ENCODE measurements around the gene ADAMTSL5. TPM values are rescaled to one million over a fixed set of nuclear protein-coding genes. Genes with fewer than 3 reads are reported as not detected.

The ADAMTSL5 gene
- total and polyA plus RNA-seq, 9 of the 15 experiments (the other 6 are each of a cell fraction or from before 2014, with no cell fraction given): 1.0 to 11.6 (median 4.1) TPM

DNA sequence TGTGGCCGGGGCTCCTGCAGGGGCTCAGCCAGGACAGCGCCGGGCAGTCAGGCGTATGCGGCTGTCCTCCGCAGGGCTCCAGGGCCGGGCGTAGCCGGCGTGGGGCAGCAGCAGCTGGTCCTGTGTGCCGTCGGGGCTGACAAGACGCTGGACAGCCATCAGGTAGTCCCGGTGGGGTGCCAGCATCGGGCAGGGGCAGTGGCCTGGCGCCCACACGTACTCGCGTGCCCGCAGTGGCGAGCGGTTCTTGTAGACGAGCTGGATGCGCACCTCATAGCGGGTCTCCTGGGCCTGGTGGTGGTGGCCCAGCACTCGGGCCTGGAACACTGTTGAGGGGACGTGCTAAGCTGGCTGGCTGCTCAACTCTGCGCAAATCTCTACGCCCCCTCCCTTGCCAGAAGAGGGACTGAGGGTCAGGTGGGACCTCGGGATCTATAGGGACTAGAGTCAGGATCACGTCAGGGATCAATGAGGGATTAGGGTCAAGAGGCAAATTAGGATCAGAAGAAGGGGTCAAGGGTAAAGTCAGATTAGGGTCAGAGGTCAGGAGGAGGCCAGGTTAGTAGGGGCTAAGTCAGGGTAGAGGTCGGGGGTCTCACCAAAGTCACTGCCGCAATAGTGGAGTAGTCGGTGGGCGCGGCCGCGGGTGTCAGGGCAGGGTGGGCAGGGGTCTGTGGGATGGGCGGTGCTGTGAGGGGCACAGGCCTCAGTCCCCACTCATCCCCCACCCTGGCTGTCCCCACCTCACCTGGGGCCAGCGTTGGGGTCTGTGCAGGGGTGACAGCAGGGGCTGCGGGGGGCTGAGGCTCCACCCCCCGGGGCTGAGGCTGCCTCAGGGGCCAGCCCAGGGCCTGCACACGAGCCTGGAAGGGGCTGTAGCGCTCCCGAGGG is 6.6 kb downstream of the ADAMTSL5 start (continued):
- TF ChIP-seq NR2C1 (IDR thresholded peaks at IDR 0.05) (peak; percentile 76), NR2C1 (tag; IDR thresholded peaks at IDR 0.05) (peak; percentile 65), SNIP1 (IDR thresholded peaks at IDR 0.05; ENCODE audit: low read depth) (no peak), ZNF764 (CRISPR knock-in tag; IDR thresholded peaks at IDR 0.05; ENCODE audit: low read depth) (no peak), MAZ (CRISPR knock-in tag; conservative IDR thresholded peaks at IDR 0.05 in 1 of 2, IDR thresholded peaks at IDR 0.05 in 1 of 2) (no peak), PCBP1 (IDR thresholded peaks at IDR 0.05; ENCODE audit: low read depth, low read length, poor library complexity, severe bottlenecking) (peak; percentile 29)
- TF ChIP-seq, protein P1, sequence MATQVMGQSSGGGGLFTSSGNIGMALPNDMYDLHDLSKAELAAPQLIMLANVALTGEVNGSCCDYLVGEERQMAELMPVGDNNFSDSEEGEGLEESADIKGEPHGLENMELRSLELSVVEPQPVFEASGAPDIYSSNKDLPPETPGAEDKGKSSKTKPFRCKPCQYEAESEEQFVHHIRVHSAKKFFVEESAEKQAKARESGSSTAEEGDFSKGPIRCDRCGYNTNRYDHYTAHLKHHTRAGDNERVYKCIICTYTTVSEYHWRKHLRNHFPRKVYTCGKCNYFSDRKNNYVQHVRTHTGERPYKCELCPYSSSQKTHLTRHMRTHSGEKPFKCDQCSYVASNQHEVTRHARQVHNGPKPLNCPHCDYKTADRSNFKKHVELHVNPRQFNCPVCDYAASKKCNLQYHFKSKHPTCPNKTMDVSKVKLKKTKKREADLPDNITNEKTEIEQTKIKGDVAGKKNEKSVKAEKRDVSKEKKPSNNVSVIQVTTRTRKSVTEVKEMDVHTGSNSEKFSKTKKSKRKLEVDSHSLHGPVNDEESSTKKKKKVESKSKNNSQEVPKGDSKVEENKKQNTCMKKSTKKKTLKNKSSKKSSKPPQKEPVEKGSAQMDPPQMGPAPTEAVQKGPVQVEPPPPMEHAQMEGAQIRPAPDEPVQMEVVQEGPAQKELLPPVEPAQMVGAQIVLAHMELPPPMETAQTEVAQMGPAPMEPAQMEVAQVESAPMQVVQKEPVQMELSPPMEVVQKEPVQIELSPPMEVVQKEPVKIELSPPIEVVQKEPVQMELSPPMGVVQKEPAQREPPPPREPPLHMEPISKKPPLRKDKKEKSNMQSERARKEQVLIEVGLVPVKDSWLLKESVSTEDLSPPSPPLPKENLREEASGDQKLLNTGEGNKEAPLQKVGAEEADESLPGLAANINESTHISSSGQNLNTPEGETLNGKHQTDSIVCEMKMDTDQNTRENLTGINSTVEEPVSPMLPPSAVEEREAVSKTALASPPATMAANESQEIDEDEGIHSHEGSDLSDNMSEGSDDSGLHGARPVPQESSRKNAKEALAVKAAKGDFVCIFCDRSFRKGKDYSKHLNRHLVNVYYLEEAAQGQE (IDR thresholded peaks at IDR 0.05; ENCODE audit: borderline replicate concordance): no peak
- TF ChIP-seq, protein P1 (CRISPR knock-in tag; IDR thresholded peaks at IDR 0.05; ENCODE audit: low read depth): no peak
- TF ChIP-seq, protein P2, sequence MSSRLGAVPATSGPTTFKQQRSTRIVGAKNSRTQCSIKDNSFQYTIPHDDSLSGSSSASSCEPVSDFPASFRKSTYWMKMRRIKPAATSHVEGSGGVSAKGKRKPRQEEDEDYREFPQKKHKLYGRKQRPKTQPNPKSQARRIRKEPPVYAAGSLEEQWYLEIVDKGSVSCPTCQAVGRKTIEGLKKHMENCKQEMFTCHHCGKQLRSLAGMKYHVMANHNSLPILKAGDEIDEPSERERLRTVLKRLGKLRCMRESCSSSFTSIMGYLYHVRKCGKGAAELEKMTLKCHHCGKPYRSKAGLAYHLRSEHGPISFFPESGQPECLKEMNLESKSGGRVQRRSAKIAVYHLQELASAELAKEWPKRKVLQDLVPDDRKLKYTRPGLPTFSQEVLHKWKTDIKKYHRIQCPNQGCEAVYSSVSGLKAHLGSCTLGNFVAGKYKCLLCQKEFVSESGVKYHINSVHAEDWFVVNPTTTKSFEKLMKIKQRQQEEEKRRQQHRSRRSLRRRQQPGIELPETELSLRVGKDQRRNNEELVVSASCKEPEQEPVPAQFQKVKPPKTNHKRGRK (tag; IDR thresholded peaks at IDR 0.05): no peak
- TF ChIP-seq, protein P3, sequence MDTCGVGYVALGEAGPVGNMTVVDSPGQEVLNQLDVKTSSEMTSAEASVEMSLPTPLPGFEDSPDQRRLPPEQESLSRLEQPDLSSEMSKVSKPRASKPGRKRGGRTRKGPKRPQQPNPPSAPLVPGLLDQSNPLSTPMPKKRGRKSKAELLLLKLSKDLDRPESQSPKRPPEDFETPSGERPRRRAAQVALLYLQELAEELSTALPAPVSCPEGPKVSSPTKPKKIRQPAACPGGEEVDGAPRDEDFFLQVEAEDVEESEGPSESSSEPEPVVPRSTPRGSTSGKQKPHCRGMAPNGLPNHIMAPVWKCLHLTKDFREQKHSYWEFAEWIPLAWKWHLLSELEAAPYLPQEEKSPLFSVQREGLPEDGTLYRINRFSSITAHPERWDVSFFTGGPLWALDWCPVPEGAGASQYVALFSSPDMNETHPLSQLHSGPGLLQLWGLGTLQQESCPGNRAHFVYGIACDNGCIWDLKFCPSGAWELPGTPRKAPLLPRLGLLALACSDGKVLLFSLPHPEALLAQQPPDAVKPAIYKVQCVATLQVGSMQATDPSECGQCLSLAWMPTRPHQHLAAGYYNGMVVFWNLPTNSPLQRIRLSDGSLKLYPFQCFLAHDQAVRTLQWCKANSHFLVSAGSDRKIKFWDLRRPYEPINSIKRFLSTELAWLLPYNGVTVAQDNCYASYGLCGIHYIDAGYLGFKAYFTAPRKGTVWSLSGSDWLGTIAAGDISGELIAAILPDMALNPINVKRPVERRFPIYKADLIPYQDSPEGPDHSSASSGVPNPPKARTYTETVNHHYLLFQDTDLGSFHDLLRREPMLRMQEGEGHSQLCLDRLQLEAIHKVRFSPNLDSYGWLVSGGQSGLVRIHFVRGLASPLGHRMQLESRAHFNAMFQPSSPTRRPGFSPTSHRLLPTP (IDR thresholded peaks at IDR 0.05; ENCODE audit: borderline replicate concordance, extremely low read depth, insufficient read length): no peak
